ENCODE measurements around the gene TMEM214. TPM values are rescaled to one million over a fixed set of nuclear protein-coding genes. Genes with fewer than 3 reads are reported as not detected.
A peak's percentile ranks its signal among the peaks of the same experiment; 100 is the strongest.

The TMEM214 gene
- total RNA-seq, 3 donors from 2014 or later (not counting 1 experiment from before 2014, with no cell fraction given) = 64.9 to 81.1 (median 79.2) TPM

DNA sequence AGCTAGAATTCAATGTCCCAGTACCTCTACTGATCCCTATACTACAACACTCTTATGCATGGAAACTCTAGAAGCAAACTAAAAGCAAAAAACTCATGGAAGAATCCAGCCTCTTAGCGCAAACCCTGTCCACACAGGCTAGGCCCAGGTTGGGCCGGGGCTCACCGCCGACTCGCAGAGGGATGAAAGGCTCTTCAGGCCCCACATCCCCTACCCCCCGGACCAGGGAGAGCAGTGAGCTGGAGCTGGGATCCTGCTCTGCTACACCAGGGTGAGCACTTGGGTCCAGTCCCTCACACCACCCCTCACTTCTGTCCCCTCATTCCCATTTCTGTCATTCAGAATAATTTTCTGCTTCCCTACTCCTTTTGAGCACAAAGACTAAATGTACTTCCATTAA, 36.7 kb downstream of the TMEM214 start:
- Mint-ChIP-seq H3K4me1 (peaks cover 39 to 65% of the 10 kb centered on the region in 2 donors), H3K27me3 (ENCODE audit: low read depth in 2 of 2) (no peaks in the 10 kb centered on the region), H3K9me3 (no peaks in the 10 kb centered on the region), H3K4me3 (no peak overlapping the region), H3K27ac (peak overlapping the region; percentile 3 to 90), H3K36me3 (no peaks in the 10 kb centered on the region)
- no peak for DNase-seq
- no peak for ATAC-seq
- Histone ChIP-seq H3K4me3 (ENCODE audit: low read length) (no peak overlapping the region), H3K27ac (ENCODE audit: low read length) (no peak overlapping the region), H3K9me3 (ENCODE audit: control insufficient read depth, insufficient read depth, low read length) (no peaks in the 10 kb centered on the region), H3K36me3 (ENCODE audit: control insufficient read depth, insufficient read depth, low read length) (peaks cover 20% of the 10 kb centered on the region), H3K4me1 (ENCODE audit: control insufficient read depth, insufficient read depth, low read length) (peaks cover 31% of the 10 kb centered on the region), H3K27me3 (ENCODE audit: control insufficient read depth, insufficient read depth, low read length) (no peaks in the 10 kb centered on the region)
- WGBS (ENCODE audit: insufficient coverage) = over 99% methylated on average over 6 of the region's 6 CpGs
- TF ChIP-seq, protein P1, sequence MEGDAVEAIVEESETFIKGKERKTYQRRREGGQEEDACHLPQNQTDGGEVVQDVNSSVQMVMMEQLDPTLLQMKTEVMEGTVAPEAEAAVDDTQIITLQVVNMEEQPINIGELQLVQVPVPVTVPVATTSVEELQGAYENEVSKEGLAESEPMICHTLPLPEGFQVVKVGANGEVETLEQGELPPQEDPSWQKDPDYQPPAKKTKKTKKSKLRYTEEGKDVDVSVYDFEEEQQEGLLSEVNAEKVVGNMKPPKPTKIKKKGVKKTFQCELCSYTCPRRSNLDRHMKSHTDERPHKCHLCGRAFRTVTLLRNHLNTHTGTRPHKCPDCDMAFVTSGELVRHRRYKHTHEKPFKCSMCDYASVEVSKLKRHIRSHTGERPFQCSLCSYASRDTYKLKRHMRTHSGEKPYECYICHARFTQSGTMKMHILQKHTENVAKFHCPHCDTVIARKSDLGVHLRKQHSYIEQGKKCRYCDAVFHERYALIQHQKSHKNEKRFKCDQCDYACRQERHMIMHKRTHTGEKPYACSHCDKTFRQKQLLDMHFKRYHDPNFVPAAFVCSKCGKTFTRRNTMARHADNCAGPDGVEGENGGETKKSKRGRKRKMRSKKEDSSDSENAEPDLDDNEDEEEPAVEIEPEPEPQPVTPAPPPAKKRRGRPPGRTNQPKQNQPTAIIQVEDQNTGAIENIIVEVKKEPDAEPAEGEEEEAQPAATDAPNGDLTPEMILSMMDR (IDR thresholded peaks at IDR 0.05) = no peak
- intact Hi-C loops (cut with micrococcal nuclease) = no loop called here

GRCh38 chr2:27069961-27070618, 37.3 kb downstream of the TMEM214 start:
- H3K4me3 Mint-ChIP-seq = peak overlapping the region; percentile 97
- no peak overlapping the region for H3K4me3 ChIP-seq (ENCODE audit: low read length)
- peaks cover 20% of the 10 kb centered on the region for H3K36me3 ChIP-seq (ENCODE audit: control insufficient read depth, insufficient read depth, low read length)
- H3K27ac ChIP-seq (ENCODE audit: low read length) = no peak overlapping the region
- TF ChIP-seq, protein P1 (IDR thresholded peaks at IDR 0.05) = no peak
- H3K27ac Mint-ChIP-seq = peak overlapping the region; percentile 90 to 93
- no peaks in the 10 kb centered on the region for H3K27me3 ChIP-seq (ENCODE audit: control insufficient read depth, insufficient read depth, low read length)
- intact Hi-C loops (cut with micrococcal nuclease) = no loop called here
- no peaks in the 10 kb centered on the region for H3K9me3 ChIP-seq (ENCODE audit: control insufficient read depth, insufficient read depth, low read length)
- H3K27me3 Mint-ChIP-seq (ENCODE audit: low read depth in 2 of 2) = no peaks in the 10 kb centered on the region
- ATAC-seq = no peak
- no peaks in the 10 kb centered on the region for H3K36me3 Mint-ChIP-seq
- H3K9me3 Mint-ChIP-seq = no peaks in the 10 kb centered on the region
- H3K4me1 Mint-ChIP-seq = peaks cover 45 to 71% of the 10 kb centered on the region in 2 donors
- no peak for DNase-seq
- H3K4me1 ChIP-seq (ENCODE audit: control insufficient read depth, insufficient read depth, low read length) = peaks cover 38% of the 10 kb centered on the region
- WGBS (ENCODE audit: insufficient coverage) = 98% methylated on average over 6 of the region's 8 CpGs

DNA sequence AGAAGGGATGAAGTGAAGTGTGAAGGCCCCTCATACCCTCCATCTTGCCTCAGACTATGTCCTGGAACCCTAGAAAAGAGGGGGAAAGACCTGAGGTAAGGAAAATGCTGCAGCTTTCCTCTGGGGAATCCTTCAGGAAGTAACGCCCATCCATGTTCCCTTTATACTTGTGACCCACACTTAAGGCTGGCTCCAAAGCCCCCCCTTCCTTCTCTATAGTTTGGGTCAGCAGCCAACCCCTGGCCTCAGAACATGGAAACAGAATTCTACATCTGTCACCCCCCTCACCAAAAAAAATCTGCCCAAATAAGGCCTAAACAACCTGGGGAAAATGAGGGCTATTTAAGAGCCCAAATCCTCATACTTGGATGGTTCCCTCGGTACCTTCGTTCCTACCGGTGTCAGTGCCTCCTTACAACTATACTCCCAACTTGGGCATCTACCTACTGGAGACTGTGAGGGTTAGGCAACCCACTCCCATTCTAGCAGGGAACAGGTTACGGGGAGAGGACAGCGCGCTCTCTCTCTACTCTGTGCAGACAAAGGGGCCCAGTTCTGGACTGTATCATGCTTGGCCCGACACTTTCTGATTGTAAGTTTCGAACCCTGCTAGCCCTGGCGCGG, 38.0 kb downstream of the TMEM214 start:
- DNase-seq = no peak
- Histone ChIP-seq H3K27me3 (ENCODE audit: control insufficient read depth, insufficient read depth, low read length) (no peaks in the 10 kb centered on the region), H3K4me3 (ENCODE audit: low read length) (peak overlapping the region; percentile 92), H3K27ac (ENCODE audit: low read length) (peak overlapping the region; percentile 87), H3K9me3 (ENCODE audit: control insufficient read depth, insufficient read depth, low read length) (no peaks in the 10 kb centered on the region), H3K4me1 (ENCODE audit: control insufficient read depth, insufficient read depth, low read length) (peaks cover 44% of the 10 kb centered on the region), H3K36me3 (ENCODE audit: control insufficient read depth, insufficient read depth, low read length) (peaks cover 20% of the 10 kb centered on the region)
- no peaks in the 10 kb centered on the region for H3K36me3 Mint-ChIP-seq
- peak; percentile 2 to 8 (median 6) for ATAC-seq
- H3K27me3 Mint-ChIP-seq (ENCODE audit: low read depth in 2 of 2) = no peaks in the 10 kb centered on the region
- H3K4me1 Mint-ChIP-seq = peaks cover 50 to 70% of the 10 kb centered on the region in 2 donors
- intact Hi-C loops (cut with micrococcal nuclease) = loop anchor here (1.0 kb wide), 3 partner anchors 11 to 19 kb away; partner anchors contain the start of genes AGBL5 and KHK
- 5% methylated on average over 11 of the region's 11 CpGs for WGBS (ENCODE audit: insufficient coverage)
- no peaks in the 10 kb centered on the region for H3K9me3 Mint-ChIP-seq
- peak overlapping the region; percentile 90 to 93 for H3K27ac Mint-ChIP-seq
- peak overlapping the region; percentile 97 for H3K4me3 Mint-ChIP-seq
- TF ChIP-seq, protein P1 (IDR thresholded peaks at IDR 0.05) = no peak

Data from natural killer cell (primary cell).